Neural cell (in vitro differentiated cells): ENCODE measurements around the gene TPRX1. TPM values are rescaled to one million over a fixed set of nuclear protein-coding genes. Genes with fewer than 3 reads are reported as not detected.

Experiments
- H2AFZ ChIP-seq: fragments of 200-600, 300-800 bp; sonication (generic), shearing (Covaris generic); 2 replicates; pipeline ENCODE4 v1.6.0; 2014; ENCODE audit warnings: low read depth, mild to moderate bottlenecking, antibody characterized with exemption, low read length, moderate library complexity
- H3F3A ChIP-seq: fragments of 200-600 bp; shearing (Covaris generic); 2 replicates; pipeline ENCODE4 v1.6.1; 2016; ENCODE audit warnings: mild to moderate bottlenecking, moderate library complexity, mixed read lengths, antibody characterized with exemption, low read length; ENCODE audit not compliant: insufficient read depth, poor library complexity, severe bottlenecking
- H3K27ac ChIP-seq: fragments of 200-600, 300-800 bp; sonication (generic), shearing (Covaris generic); 2 replicates; pipeline ENCODE4 v1.5.1; 2014; ENCODE audit warnings: mild to moderate bottlenecking, low read length, moderate library complexity
- H3K27me3 ChIP-seq: fragments of 300-800, 200-600 bp; sonication (generic), shearing (Covaris generic); 2 replicates; pipeline ENCODE4 v1.6.0; 2014; ENCODE audit warnings: mild to moderate bottlenecking, low read depth, low read length, moderate library complexity; ENCODE audit not compliant: insufficient read depth
- H3K36me3 ChIP-seq: fragments of 300-800, 200-600 bp; sonication (generic), shearing (Covaris generic); 2 replicates; pipeline ENCODE4 v1.5.1; 2014; ENCODE audit warnings: mild to moderate bottlenecking, antibody characterized with exemption, low read length, moderate library complexity; ENCODE audit not compliant: insufficient read depth
- H3K4me2 ChIP-seq: fragments of 300-800, 200-600 bp; sonication (generic), shearing (Covaris generic); 2 replicates; pipeline ENCODE4 v1.6.0; 2014; ENCODE audit warnings: mild to moderate bottlenecking, low read length
- H3K4me3 ChIP-seq: fragments of 300-800, 200-600 bp; sonication (generic), shearing (Covaris generic); 2 replicates; pipeline ENCODE4 v1.5.1; 2014; ENCODE audit warnings: mild to moderate bottlenecking, low read length, moderate library complexity
- H3K79me2 ChIP-seq: fragments of 200-600 bp; shearing (Covaris generic); replicated peaks from 2 replicates; pipeline ENCODE4 v1.6.0; 2014; ENCODE audit warnings: mild to moderate bottlenecking, low read length, moderate library complexity; ENCODE audit not compliant: insufficient read depth
- H3K9ac ChIP-seq: fragments of 300-800, 200-600 bp; sonication (generic), shearing (Covaris generic); 2 replicates; pipeline ENCODE4 v1.6.1; 2016; ENCODE audit warnings: mild to moderate bottlenecking, low read length, mixed read lengths
- H3K9me2 ChIP-seq: fragments of 200-600 bp; shearing (Covaris generic); 2 replicates; pipeline ENCODE4 v1.6.1; 2016; ENCODE audit warnings: mild to moderate bottlenecking, low read length, mixed read lengths; ENCODE audit not compliant: insufficient read depth
- H3K9me3 ChIP-seq: fragments of 200-600, 300-800 bp; sonication (generic), shearing (Covaris generic); 2 replicates; pipeline ENCODE4 v1.6.1; 2016; ENCODE audit warnings: mild to moderate bottlenecking, mixed run types, low read length, moderate library complexity, mixed read lengths
- H4K20me1 ChIP-seq: fragments of 200-600 bp; shearing (Covaris generic); 2 replicates; pipeline ENCODE4 v1.6.1; 2016; ENCODE audit warnings: mild to moderate bottlenecking, mixed run types; ENCODE audit not compliant: insufficient read depth
- CTCF ChIP-seq: fragments of 450-650 bp; IDR thresholded peaks from 2 replicates; pipeline ENCODE4 v1.5.1; 2014; ENCODE audit warnings: antibody characterized with exemption, mild to moderate bottlenecking, moderate library complexity; ENCODE audit not compliant: poor library complexity, severe bottlenecking
- EP300 ChIP-seq: fragments of 450-650 bp; conservative IDR thresholded peaks from 2 replicates; pipeline ENCODE4 v1.6.1; 2014; ENCODE audit warnings: antibody characterized with exemption, mild to moderate bottlenecking, moderate library complexity; ENCODE audit not compliant: poor library complexity, severe bottlenecking
- EZH2 ChIP-seq: fragments of 200-600, 300-800 bp; shearing (Covaris generic), sonication (generic); IDR thresholded peaks from 2 replicates; pipeline ENCODE4 v1.6.1; 2014; ENCODE audit warnings: antibody characterized with exemption, low read length, borderline replicate concordance, mild to moderate bottlenecking; ENCODE audit not compliant: insufficient read depth, poor library complexity, severe bottlenecking
- MXI1 ChIP-seq: fragments of 450-650 bp; conservative IDR thresholded peaks from 2 replicates; pipeline ENCODE4 v1.6.1; 2014; ENCODE audit warnings: antibody characterized with exemption, mild to moderate bottlenecking; ENCODE audit not compliant: poor library complexity, severe bottlenecking
- POLR2AphosphoS5 ChIP-seq: IDR thresholded peaks from 2 replicates; pipeline ENCODE4 v1.6.1; 2012
- RAD21 ChIP-seq: fragments of 450-650 bp; conservative IDR thresholded peaks from 2 replicates; pipeline ENCODE4 v1.6.1; 2014; ENCODE audit warnings: antibody characterized with exemption, mild to moderate bottlenecking, moderate library complexity
- SMC3 ChIP-seq: fragments of 450-650 bp; conservative IDR thresholded peaks from 2 replicates; pipeline ENCODE4 v1.6.1; 2014; ENCODE audit warnings: antibody characterized with exemption, mild to moderate bottlenecking, moderate library complexity; ENCODE audit not compliant: poor library complexity
- TAF1 ChIP-seq: IDR thresholded peaks from 2 replicates; pipeline ENCODE4 v1.6.1; 2012; ENCODE audit warnings: low read depth
- polyA plus RNA-seq: library from polyadenylated mRNA; depleted of rRNA; stranded (reverse); fragments of >200 nt; gene quantifications from 2 replicates; pipeline ENCODE4 v1.2.3, GENCODE V29; 2014
- TF ChIP-seq, protein P1 (sequence below): IDR thresholded peaks from 2 replicates; pipeline ENCODE4 v1.6.1; 2012; ENCODE audit warnings: borderline replicate concordance

Gene TPRX1
- polyA plus RNA-seq, 1 donor from 2014 or later, result not detected

DNA sequence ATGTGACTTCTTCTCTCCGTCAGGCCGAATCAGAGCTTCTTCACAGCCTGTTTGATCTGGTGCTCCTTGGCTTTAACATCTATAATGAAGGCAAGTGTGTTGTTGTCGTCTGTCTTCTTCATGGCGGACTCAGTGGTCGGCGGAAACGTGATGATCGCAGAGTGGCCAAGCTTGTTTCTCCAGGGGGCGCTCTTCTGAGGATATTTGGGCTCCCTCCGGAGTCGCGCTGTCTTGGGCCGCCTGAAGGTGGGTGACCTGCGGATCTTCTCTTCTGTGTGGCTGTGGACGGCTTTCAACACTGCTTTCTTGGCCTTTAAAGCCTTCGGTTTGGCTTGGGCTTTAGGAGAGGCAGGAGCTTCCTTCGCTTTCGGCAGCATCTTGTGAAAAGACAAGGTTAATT lies 9.8 kb downstream of the TPRX1 start:
- no peak overlapping the region for H3K4me3 ChIP-seq
- no peaks in the 10 kb centered on the region for H3K27me3 ChIP-seq
- H2AFZ ChIP-seq, result no peak overlapping the region
- no peak for TF ChIP-seq EZH2
- no peak for TF ChIP-seq RAD21
- no peak for TF ChIP-seq MXI1
- TF ChIP-seq, protein P1, sequence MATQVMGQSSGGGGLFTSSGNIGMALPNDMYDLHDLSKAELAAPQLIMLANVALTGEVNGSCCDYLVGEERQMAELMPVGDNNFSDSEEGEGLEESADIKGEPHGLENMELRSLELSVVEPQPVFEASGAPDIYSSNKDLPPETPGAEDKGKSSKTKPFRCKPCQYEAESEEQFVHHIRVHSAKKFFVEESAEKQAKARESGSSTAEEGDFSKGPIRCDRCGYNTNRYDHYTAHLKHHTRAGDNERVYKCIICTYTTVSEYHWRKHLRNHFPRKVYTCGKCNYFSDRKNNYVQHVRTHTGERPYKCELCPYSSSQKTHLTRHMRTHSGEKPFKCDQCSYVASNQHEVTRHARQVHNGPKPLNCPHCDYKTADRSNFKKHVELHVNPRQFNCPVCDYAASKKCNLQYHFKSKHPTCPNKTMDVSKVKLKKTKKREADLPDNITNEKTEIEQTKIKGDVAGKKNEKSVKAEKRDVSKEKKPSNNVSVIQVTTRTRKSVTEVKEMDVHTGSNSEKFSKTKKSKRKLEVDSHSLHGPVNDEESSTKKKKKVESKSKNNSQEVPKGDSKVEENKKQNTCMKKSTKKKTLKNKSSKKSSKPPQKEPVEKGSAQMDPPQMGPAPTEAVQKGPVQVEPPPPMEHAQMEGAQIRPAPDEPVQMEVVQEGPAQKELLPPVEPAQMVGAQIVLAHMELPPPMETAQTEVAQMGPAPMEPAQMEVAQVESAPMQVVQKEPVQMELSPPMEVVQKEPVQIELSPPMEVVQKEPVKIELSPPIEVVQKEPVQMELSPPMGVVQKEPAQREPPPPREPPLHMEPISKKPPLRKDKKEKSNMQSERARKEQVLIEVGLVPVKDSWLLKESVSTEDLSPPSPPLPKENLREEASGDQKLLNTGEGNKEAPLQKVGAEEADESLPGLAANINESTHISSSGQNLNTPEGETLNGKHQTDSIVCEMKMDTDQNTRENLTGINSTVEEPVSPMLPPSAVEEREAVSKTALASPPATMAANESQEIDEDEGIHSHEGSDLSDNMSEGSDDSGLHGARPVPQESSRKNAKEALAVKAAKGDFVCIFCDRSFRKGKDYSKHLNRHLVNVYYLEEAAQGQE, result no peak
- TF ChIP-seq POLR2AphosphoS5, result no peak
- no peak for TF ChIP-seq TAF1
- TF ChIP-seq CTCF, result no peak
- no peak for TF ChIP-seq EP300
- no peak for TF ChIP-seq SMC3
- no peak overlapping the region for H3K27ac ChIP-seq
- no peak overlapping the region for H3K4me2 ChIP-seq
- no peaks in the 10 kb centered on the region for H3K9me2 ChIP-seq
- no peaks in the 10 kb centered on the region for H3K79me2 ChIP-seq
- H3K9ac ChIP-seq, result no peak overlapping the region
- no peaks in the 10 kb centered on the region for H3K36me3 ChIP-seq
- no peaks in the 10 kb centered on the region for H4K20me1 ChIP-seq
- no peaks in the 10 kb centered on the region for H3F3A ChIP-seq
- H3K9me3 ChIP-seq, result no peaks in the 10 kb centered on the region

DNA sequence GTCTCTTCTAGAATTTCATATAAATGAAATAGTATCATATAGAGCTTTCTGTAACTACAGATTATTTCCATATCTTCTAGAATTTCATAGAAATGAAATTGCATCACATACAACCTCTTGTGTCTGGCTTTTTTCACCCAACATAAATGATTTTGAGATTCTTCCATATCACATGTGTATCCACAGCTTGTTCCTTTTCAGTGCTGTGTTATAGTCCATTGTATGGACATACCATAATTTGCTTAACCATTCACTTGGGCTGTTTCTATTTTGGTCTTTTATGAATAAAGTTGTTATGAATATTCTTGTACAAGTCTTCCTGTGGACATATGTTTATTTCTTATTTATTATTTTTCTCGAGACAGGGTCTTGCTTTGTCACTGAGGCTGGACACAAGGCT lies 11.7 kb downstream of the TPRX1 start:
- Histone ChIP-seq H4K20me1 (no peaks in the 10 kb centered on the region), H3K36me3 (no peaks in the 10 kb centered on the region), H3K9me3 (no peaks in the 10 kb centered on the region), H3K9me2 (no peaks in the 10 kb centered on the region), H3K27ac (no peak overlapping the region), H3K27me3 (no peaks in the 10 kb centered on the region), H3K4me3 (no peak overlapping the region), H2AFZ (no peak overlapping the region), H3F3A (no peaks in the 10 kb centered on the region), H3K4me2 (no peak overlapping the region), H3K79me2 (no peaks in the 10 kb centered on the region), H3K9ac (no peak overlapping the region)
- TF ChIP-seq EZH2, result no peak
- no peak for TF ChIP-seq TAF1
- TF ChIP-seq RAD21, result no peak
- TF ChIP-seq MXI1, result no peak
- TF ChIP-seq, protein P1, result no peak
- TF ChIP-seq POLR2AphosphoS5, result no peak
- no peak for TF ChIP-seq CTCF
- no peak for TF ChIP-seq EP300
- no peak for TF ChIP-seq SMC3
